CD4-positive, alpha-beta T cell (primary cell): ENCODE results near the gene FAM53B. TPM values are rescaled to one million over a fixed set of nuclear protein-coding genes. Genes with fewer than 3 reads are reported as not detected.

Experiments
- ATAC-seq: fragments of 200-7000 bp; cut with Tn5 transposase; one replicate; pipeline ENCODE4 v1.10.0; 2022; ENCODE audit warnings: mild to moderate bottlenecking; ENCODE audit not compliant: poor library complexity
- CTCF ChIA-PET: fragments of 350-600 bp; sonication (Branson Sonifier 250); formaldehyde crosslinking; loops from one replicate; lab custom pipeline; 2021; ENCODE audit warnings: antibody characterized with exemption, inconsistent platforms; lab: Charles Lee
- POLR2A ChIA-PET: fragments of 350-600 bp; sonication (Branson Sonifier 250); formaldehyde crosslinking; loops from one replicate; lab custom pipeline; 2021; ENCODE audit warnings: antibody characterized with exemption, inconsistent platforms; lab: Charles Lee
- DNase-seq, 14 experiments: peaks; one replicate each; pipeline ENCODE4 v3.0.0-alpha.2; 2013 to 2020; ENCODE audit warnings: mixed read lengths in 2 of 14
- H3K27ac ChIP-seq, 2 donors: one replicate each; pipeline versions ENCODE4 v1.5.1 to v1.7.0; 2013; ENCODE audit warnings: low read length in 2 of 2, low read depth in 1 of 2, mild to moderate bottlenecking in 1 of 2
- H3K27me3 ChIP-seq, 2 experiments: 1 replicate in 1 of 2; 2 replicates in 1 of 2; pipeline versions ENCODE4 v1.6.1 to v1.7.0; 2013; ENCODE audit warnings: low read length in 2 of 2, control low read depth in 1 of 2, mild to moderate bottlenecking in 1 of 2, moderate library complexity in 1 of 2; ENCODE audit not compliant: insufficient read depth in 2 of 2, control insufficient read depth in 1 of 2
- H3K36me3 ChIP-seq: one replicate; pipeline ENCODE4 v1.6.1; 2013; ENCODE audit warnings: low read length, control low read depth; ENCODE audit not compliant: insufficient read depth
- H3K4me1 ChIP-seq: one replicate; pipeline ENCODE4 v1.6.1; 2013; ENCODE audit warnings: low read length, control low read depth; ENCODE audit not compliant: insufficient read depth
- H3K4me3 ChIP-seq: one replicate; pipeline ENCODE4 v1.5.1; 2013; ENCODE audit warnings: mild to moderate bottlenecking, low read length, moderate library complexity
- H3K9me3 ChIP-seq, 2 experiments: 1 replicate in 1 of 2; 2 replicates in 1 of 2; pipeline versions ENCODE4 v1.6.1 to v1.7.0; 2013; ENCODE audit warnings: low read length in 2 of 2, mild to moderate bottlenecking in 2 of 2, control low read depth in 1 of 2, moderate library complexity in 1 of 2; ENCODE audit not compliant: control insufficient read depth in 1 of 2, insufficient read depth in 1 of 2
- H3K27ac Mint-ChIP-seq: one replicate; pipeline ENCODE4 v1.8.0; 2020; ENCODE audit warnings: mixed read lengths
- H3K27me3 Mint-ChIP-seq: one replicate; pipeline ENCODE4 v1.8.0; 2021; ENCODE audit warnings: mixed read lengths
- H3K36me3 Mint-ChIP-seq: one replicate; pipeline ENCODE4 v1.8.0; 2021; ENCODE audit warnings: low read depth, mixed read lengths
- H3K4me1 Mint-ChIP-seq: one replicate; pipeline ENCODE4 v1.8.0; 2021; ENCODE audit warnings: low read depth, mixed read lengths
- H3K4me3 Mint-ChIP-seq: one replicate; pipeline ENCODE4 v1.8.0; 2020; ENCODE audit warnings: mild to moderate bottlenecking, mixed read lengths
- H3K9me3 Mint-ChIP-seq: one replicate; pipeline ENCODE4 v1.8.0; 2020; ENCODE audit warnings: mixed read lengths
- intact Hi-C, 2 experiments: fragments of 100-400 bp; cut with DNase I in 1 of 2; cut with micrococcal nuclease in 1 of 2; formaldehyde crosslinking; loops; one replicate each; pipeline versions ENCODE4 v1.15.1 to v1.9.0; 2023 to 2025; cut with DNase I, micrococcal nuclease
- total RNA-seq, 174 experiments: library from RNA in 2 of 174; stranded (reverse) in 2 of 174; gene quantifications; one replicate each; pipeline ENCODE4 v1.2.3 and lab custom pipeline; 2021 to 2026
- TF ChIP-seq, protein P1 (sequence below): fragments of 200-600 bp; IDR thresholded peaks from one replicate; pipeline ENCODE4 v1.8.0; 2022; ENCODE audit warnings: antibody characterized with exemption, mild to moderate bottlenecking

FAM53B gene
- total RNA-seq, 2 experiments from 2014 or later: 32.9 to 33.6 TPM

DNA sequence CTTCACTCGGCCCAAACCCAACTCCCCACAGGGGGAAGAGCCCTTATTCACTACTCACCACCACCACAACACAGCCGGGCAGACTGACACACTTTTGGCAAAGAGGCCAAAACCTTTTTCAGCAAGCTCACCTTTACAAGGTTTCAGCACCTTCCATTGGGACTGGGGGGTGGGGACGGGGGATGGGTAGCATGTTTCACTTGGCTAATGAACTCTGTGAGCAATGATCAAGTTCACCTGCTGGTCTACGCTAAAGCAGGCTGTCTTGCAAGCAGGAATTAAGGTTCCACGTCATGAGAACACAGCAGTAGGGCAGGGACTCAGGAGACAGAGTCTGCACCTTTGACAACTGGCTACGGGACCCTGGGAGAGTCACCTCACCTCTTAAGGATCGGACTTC, 7.0 kb downstream of the FAM53B start:
- Histone ChIP-seq H3K36me3 (no peaks in the 10 kb centered on the region), H3K4me1 (peaks cover 99% of the 10 kb centered on the region), H3K4me3 (no peak overlapping the region), H3K9me3 (no peaks in the 10 kb centered on the region), H3K27me3 (no peaks in the 10 kb centered on the region), H3K27ac (no peak overlapping the region)
- Mint-ChIP-seq H3K27me3 (no peaks in the 10 kb centered on the region), H3K36me3 (peaks cover 14% of the 10 kb centered on the region), H3K4me1 (peaks cover 99% of the 10 kb centered on the region), H3K27ac (peak overlapping the region; percentile 88), H3K4me3 (peak overlapping the region; percentile 60), H3K9me3 (no peaks in the 10 kb centered on the region)
- TF ChIP-seq, protein P1, sequence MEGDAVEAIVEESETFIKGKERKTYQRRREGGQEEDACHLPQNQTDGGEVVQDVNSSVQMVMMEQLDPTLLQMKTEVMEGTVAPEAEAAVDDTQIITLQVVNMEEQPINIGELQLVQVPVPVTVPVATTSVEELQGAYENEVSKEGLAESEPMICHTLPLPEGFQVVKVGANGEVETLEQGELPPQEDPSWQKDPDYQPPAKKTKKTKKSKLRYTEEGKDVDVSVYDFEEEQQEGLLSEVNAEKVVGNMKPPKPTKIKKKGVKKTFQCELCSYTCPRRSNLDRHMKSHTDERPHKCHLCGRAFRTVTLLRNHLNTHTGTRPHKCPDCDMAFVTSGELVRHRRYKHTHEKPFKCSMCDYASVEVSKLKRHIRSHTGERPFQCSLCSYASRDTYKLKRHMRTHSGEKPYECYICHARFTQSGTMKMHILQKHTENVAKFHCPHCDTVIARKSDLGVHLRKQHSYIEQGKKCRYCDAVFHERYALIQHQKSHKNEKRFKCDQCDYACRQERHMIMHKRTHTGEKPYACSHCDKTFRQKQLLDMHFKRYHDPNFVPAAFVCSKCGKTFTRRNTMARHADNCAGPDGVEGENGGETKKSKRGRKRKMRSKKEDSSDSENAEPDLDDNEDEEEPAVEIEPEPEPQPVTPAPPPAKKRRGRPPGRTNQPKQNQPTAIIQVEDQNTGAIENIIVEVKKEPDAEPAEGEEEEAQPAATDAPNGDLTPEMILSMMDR: no peak
- intact Hi-C loops: loop anchor here in 1 of 2 experiments (5.0 kb wide), 1 partner anchor 90 kb away; no protein-coding TSS in a partner anchor
- CTCF ChIA-PET: interaction anchor here (16.7 kb wide), 1 partner anchor 15 kb away, joined by 253 read pairs; no protein-coding TSS in a partner anchor
- ATAC-seq (no peak), DNase-seq (peak in 1 of 14 experiments; percentile 33)
- POLR2A ChIA-PET: interaction anchor here (0.8 to 1.0 kb wide), 2 partner anchors 9 to 100 kb away, joined by 3 to 4 read pairs; no protein-coding TSS in a partner anchor

DNA sequence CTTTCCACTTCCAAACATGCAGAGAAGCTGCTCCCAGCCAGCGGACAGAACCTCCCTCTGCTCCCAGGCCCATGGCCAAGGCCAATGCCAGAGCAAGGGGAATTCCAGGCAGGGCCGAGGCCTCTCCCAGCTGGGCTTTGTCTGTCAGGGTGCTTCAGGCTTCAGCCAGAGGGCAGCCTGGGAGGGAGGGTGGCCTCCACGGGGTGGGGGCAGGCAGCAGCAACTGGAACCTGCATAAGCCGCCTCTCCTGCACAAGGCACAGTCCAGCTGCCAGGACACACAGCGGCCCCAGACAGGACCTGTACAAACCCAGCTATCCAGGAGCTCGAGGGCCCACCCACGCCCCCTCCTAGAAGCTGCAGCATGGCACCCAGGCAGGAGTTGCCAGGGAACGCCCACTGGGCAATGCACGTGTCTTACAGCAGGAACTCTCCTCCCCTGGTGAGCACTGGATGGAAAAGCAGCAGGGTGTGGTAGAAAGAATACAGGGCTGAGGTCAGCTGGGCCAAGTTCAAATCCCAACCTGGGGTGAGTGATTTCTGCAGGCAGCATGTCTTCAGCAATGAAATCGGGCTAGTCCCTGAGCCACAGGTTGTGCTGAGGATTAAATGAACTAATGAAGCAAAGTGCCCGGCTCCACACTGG, 7.6 kb downstream of the FAM53B start:
- intact Hi-C loops: loop anchor here in 1 of 2 experiments (5.0 kb wide), 1 partner anchor 89 kb away; no protein-coding TSS in a partner anchor
- ATAC-seq (no peak), DNase-seq (peak in 1 of 14 experiments; percentile 4)
- TF ChIP-seq, protein P1: no peak
- POLR2A ChIA-PET: no interaction called here
- peak overlapping the region; percentile 60 for H3K4me3 Mint-ChIP-seq
- H3K27me3 Mint-ChIP-seq: no peaks in the 10 kb centered on the region
- Histone ChIP-seq H3K27me3 (no peaks in the 10 kb centered on the region), H3K27ac (no peak overlapping the region), H3K4me3 (no peak overlapping the region), H3K9me3 (no peaks in the 10 kb centered on the region), H3K36me3 (no peaks in the 10 kb centered on the region), H3K4me1 (peaks cover 99% of the 10 kb centered on the region)
- CTCF ChIA-PET: interaction anchor here (16.7 kb wide), 1 partner anchor 15 kb away, joined by 253 read pairs; no protein-coding TSS in a partner anchor
- H3K36me3 Mint-ChIP-seq: peaks cover 14% of the 10 kb centered on the region
- H3K27ac Mint-ChIP-seq: peak overlapping the region; percentile 88
- no peaks in the 10 kb centered on the region for H3K9me3 Mint-ChIP-seq
- peaks cover 99% of the 10 kb centered on the region for H3K4me1 Mint-ChIP-seq

DNA sequence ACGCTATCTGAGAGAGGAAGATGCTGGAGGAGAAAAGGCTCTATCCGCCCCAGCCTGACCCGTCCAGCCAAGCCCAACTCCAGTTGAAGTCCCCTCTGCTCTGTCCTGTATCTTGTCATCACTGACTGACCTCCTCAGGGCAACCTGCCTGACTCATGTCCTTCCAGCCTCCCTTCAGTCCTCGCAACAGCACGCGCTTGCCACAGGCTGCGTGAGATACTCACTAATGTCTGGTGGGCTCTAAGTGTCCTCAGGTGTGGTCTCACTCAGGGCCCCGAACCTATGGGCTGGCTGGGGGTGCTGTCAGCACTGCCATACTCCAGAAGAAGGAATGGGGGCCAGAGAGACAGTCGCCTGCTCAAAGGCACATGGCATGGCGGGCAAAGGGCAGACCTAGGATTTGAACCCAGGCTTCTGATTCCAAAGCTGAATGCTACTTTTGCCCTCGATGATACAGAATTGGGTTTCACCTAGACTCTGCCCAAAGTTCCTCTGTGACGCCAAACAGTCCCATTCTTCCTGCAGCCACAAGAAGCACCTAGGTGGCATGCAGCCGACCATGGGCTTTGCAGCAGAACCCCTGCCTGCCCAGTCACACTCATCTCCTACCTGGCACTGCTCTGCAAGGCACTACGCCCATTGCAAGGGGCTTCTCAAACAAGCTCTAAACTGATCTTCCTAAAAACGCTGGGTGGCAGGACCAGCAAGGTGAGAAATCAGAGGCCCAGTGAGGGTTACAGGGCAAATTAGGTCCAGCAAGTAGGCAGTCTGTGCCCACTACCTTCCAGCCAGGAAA, 8.5 kb downstream of the FAM53B start:
- Histone ChIP-seq H3K9me3 (no peaks in the 10 kb centered on the region), H3K36me3 (peaks cover 9% of the 10 kb centered on the region), H3K4me1 (peaks cover 100% of the 10 kb centered on the region), H3K4me3 (no peak overlapping the region), H3K27ac (no peak overlapping the region), H3K27me3 (no peaks in the 10 kb centered on the region)
- ATAC-seq: no peak
- Mint-ChIP-seq H3K36me3 (peaks cover 9% of the 10 kb centered on the region), H3K4me1 (peaks cover 97% of the 10 kb centered on the region), H3K9me3 (no peaks in the 10 kb centered on the region), H3K27me3 (no peaks in the 10 kb centered on the region), H3K27ac (peak overlapping the region; percentile 93), H3K4me3 (peak overlapping the region; percentile 85)
- DNase-seq: peak in 1 of 14 experiments; percentile 3
- CTCF ChIA-PET: interaction anchor here (2.0 to 16.7 kb wide), 2 partner anchors 10 to 14 kb away, joined by 7 to 253 read pairs; no protein-coding TSS in a partner anchor
- intact Hi-C loops: loop anchor here in 1 of 2 experiments (2.0 to 5.0 kb wide), 2 partner anchors 15 to 88 kb away; no protein-coding TSS in a partner anchor
- POLR2A ChIA-PET: interaction anchor here (1.8 kb wide), 1 partner anchor 13 kb away, joined by 8 read pairs; no protein-coding TSS in a partner anchor
- TF ChIP-seq, protein P1: no peak
